ENCODE results near the gene PLAU. TPM values are rescaled to one million over a fixed set of nuclear protein-coding genes. Genes with fewer than 3 reads are reported as not detected.

PLAU gene
- total and polyA plus RNA-seq, 10 of the 15 experiments (the other 5 are each of a cell fraction or from before 2014, with no cell fraction given), result 2.5 to 20.9 (median 11.5) TPM

DNA sequence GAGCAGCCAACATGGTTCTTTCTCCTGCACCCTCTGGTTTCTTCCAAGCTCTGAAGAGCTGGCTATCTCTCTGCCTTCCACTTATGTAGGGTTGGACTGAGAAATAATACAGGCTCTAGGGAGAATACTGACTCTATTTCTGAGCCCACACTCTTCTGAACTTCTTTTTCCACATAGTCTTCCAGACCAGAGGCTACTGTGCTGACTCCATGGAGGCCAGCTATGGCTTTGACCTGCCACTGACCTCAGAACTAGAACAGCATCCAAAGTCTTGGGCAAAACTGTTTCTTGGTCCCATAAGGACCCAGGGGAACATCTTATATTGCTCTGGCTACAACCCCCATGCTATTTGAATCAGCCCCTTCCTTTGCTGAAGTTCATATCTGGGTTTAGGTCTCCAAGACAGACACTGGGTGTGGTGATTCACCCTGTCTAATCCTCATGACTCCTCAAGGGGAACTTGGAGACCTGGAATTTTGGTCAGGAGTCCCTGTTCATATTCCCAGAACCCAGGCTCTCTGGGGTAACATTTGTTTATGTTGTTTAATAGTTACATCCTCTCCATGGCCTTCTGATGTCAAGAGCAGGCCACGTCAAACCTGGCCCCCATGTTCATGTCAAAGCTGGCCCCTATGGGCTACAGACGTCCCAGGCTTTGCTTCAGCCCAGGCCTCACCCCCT is 12.1 kb upstream of the PLAU start (continued):
- TF ChIP-seq ZNF384 (IDR thresholded peaks at IDR 0.05; ENCODE audit: borderline replicate concordance, low read depth, low read length) (no peak), ZZZ3 (IDR thresholded peaks at IDR 0.05; ENCODE audit: control insufficient read depth, insufficient read length, low read depth) (no peak), ELK1 (IDR thresholded peaks at IDR 0.05; ENCODE audit: low read depth, low read length) (no peak), RB1 (IDR thresholded peaks at IDR 0.05; ENCODE audit: borderline replicate concordance) (no peak), KLF5 (IDR thresholded peaks at IDR 0.05; ENCODE audit: partially characterized antibody) (no peak), HCFC1 (IDR thresholded peaks at IDR 0.05; ENCODE audit: low read length) (no peak), SREBF1 (IDR thresholded peaks at IDR 0.05; ENCODE audit: low read length) (no peak)
- TF ChIP-seq, protein P1, sequence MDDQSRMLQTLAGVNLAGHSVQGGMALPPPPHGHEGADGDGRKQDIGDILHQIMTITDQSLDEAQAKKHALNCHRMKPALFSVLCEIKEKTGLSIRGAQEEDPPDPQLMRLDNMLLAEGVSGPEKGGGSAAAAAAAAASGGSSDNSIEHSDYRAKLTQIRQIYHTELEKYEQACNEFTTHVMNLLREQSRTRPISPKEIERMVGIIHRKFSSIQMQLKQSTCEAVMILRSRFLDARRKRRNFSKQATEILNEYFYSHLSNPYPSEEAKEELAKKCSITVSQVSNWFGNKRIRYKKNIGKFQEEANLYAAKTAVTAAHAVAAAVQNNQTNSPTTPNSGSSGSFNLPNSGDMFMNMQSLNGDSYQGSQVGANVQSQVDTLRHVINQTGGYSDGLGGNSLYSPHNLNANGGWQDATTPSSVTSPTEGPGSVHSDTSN (IDR thresholded peaks at IDR 0.05; ENCODE audit: insufficient replicate concordance, low read depth, low read length), result no peak

DNA sequence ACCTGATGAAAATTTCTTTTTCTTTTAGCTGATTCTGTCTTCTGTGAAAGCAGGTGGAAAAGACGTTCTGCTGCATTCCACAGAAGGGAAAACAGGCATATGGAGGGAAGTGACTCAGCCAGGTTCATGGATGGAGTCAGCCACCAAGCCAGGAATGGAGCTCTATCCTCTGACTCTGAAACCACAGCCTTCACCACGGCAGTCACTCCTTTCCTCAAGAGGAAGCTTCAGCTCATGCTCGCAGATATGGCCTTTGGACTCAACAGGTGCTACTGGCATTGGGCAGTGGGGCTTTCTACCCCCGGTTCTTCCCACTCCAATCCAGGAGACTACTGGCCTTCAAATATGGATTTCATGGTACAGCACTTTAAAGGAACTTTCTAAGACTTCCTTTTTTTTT is 11.5 kb upstream of the PLAU start:
- ATAC-seq, result no peak
- SMC1A ChIA-PET (ENCODE audit: uncharacterized antibody, unreplicated experiment), result interaction anchor here (0.9 to 27.4 kb wide), 8 partner anchors 9 to 182 kb away, joined by 4 to 1048 read pairs (median 10); partner anchors contain the start of gene PLAU
- POLR2A ChIA-PET, result interaction anchor here (0.6 to 2.9 kb wide), 10 partner anchors 8 to 41 kb away, joined by 3 to 18 read pairs (median 5); no protein-coding TSS in a partner anchor
- TF ChIP-seq EED (IDR thresholded peaks at IDR 0.05; ENCODE audit: low read depth), result 0 out of 2 replicates have a peak, but pooled peaks have one; percentile 36
- no peak for TF ChIP-seq SMAD1 (IDR thresholded peaks at IDR 0.05; ENCODE audit: low read depth, partially characterized antibody)
- TF ChIP-seq ZNF217 (IDR thresholded peaks at IDR 0.05), result no peak
- no peak for TF ChIP-seq E4F1 (IDR thresholded peaks at IDR 0.05; ENCODE audit: borderline replicate concordance, partially characterized antibody)
- TF ChIP-seq KLF5 (IDR thresholded peaks at IDR 0.05; ENCODE audit: partially characterized antibody), result no peak
- no peak overlapping the region for H2AFZ ChIP-seq (ENCODE audit: control insufficient read depth, low read depth, low read length)
- H4K20me1 ChIP-seq (ENCODE audit: control insufficient read depth, insufficient read depth), result no peaks in the 10 kb centered on the region
- H3K27me3 ChIP-seq (replicated peaks in 1 of 2; ENCODE audit: control insufficient read depth in 2 of 2, insufficient read depth in 2 of 2, low read length in 1 of 2), result no peaks in the 10 kb centered on the region; a peak in 1 of 4 replicates
- 36% methylated on average over 4 of the region's 4 CpGs for WGBS (ENCODE audit: insufficient coverage, insufficient replicate concordance, low lambda C conversion rate, missing lambda C conversion rate)
- H3K9me3 ChIP-seq (replicated peaks; ENCODE audit: control insufficient read depth, insufficient read depth, low read length), result no peaks in the 10 kb centered on the region
- no peak for FAIRE-seq
- no peaks in the 10 kb centered on the region for H3K79me2 ChIP-seq (ENCODE audit: control insufficient read depth, insufficient read depth, low read length)
- BruUV-seq (replicated peaks), result no TSS peak
- no peaks in the 10 kb centered on the region for H3K36me3 ChIP-seq (ENCODE audit: control insufficient read depth in 2 of 2, insufficient read depth in 2 of 2, low read length in 1 of 2)
- H3K4me3 ChIP-seq, result no peak overlapping the region
- H3K4me2 ChIP-seq (ENCODE audit: control insufficient read depth, insufficient read depth), result no peak overlapping the region
- H3K4me1 ChIP-seq (ENCODE audit: control insufficient read depth, insufficient read depth, low read length), result no peaks in the 10 kb centered on the region
- intact Hi-C loops (cut with micrococcal nuclease; ENCODE audit: unreplicated experiment) (no loop called here), in situ Hi-C loops (cut with MboI) (loop anchor here (25.0 kb wide), 1 partner anchor 188 kb away; no protein-coding TSS in a partner anchor)
- CTCF ChIA-PET, result interaction anchor here (0.8 to 7.4 kb wide), 12 partner anchors 8 to 181 kb away, joined by 3 to 84 read pairs (median 6); partner anchors contain the start of gene PLAU
- H3K9ac ChIP-seq (ENCODE audit: control insufficient read depth, insufficient read depth, low read length), result no peak overlapping the region
- no peak overlapping the region for H3K27ac ChIP-seq (ENCODE audit: control insufficient read depth, insufficient read depth)
- DNase-seq (ENCODE audit: low read depth, low spot score), result no peak
- RAD21 ChIA-PET (ENCODE audit: unreplicated experiment), result interaction anchor here (0.6 to 6.4 kb wide), 7 partner anchors 11 to 94 kb away, joined by 3 to 85 read pairs (median 6); no protein-coding TSS in a partner anchor

All from GM12878 (cell line).